K562 (cell line): ENCODE results near the gene TLR8. TPM values are rescaled to one million over a fixed set of nuclear protein-coding genes. Genes with fewer than 3 reads are reported as not detected.

Experiments used
- ATF7 ChIP-seq: fragments of 450-650 bp; IDR thresholded peaks from 2 replicates; pipeline ENCODE4 v1.7.1; 2014; ENCODE audit warnings: mild to moderate bottlenecking, moderate library complexity
- CREB3 ChIP-seq: fragments of 450-650 bp; conservative IDR thresholded peaks from 2 replicates; pipeline ENCODE4 v1.6.1; 2016; ENCODE audit warnings: missing genetic modification characterization, low read depth, mild to moderate bottlenecking, missing compliant biosample characterization, moderate library complexity
- E2F3 ChIP-seq: fragments of 250-450 bp; sonication (Bioruptor Pico); IDR thresholded peaks from 2 replicates; pipeline ENCODE4 v1.4.0; 2020; ENCODE audit warnings: mild to moderate bottlenecking
- FUS ChIP-seq: fragments of 200-400 bp; formaldehyde crosslinking; optimal IDR thresholded peaks from 2 replicates; pipeline ENCODE3; 2017; ENCODE audit warnings: low read depth, low read length
- GTF2B ChIP-seq: IDR thresholded peaks from 2 replicates; pipeline ENCODE4 v1.6.1; 2011; ENCODE audit not compliant: insufficient read length; ENCODE audit errors: extremely low read depth
- HIVEP1 ChIP-seq: fragments of 250-450 bp; sonication (Bioruptor Pico); IDR thresholded peaks from 2 replicates; pipeline ENCODE4 v1.4.0; 2020; ENCODE audit warnings: mild to moderate bottlenecking
- HLTF ChIP-seq: fragments of 450-650 bp; IDR thresholded peaks from 2 replicates; pipeline ENCODE4 v1.6.1; 2016
- MGA ChIP-seq: fragments of 450-650 bp; IDR thresholded peaks from 2 replicates; pipeline ENCODE4 v1.6.1; 2016; ENCODE audit warnings: mild to moderate bottlenecking, moderate library complexity
- MTA2 ChIP-seq: fragments of 450-650 bp; IDR thresholded peaks from 2 replicates; pipeline ENCODE4 v1.6.1; 2016; ENCODE audit warnings: low read depth
- PREB ChIP-seq: sonication (generic); formaldehyde crosslinking; IDR thresholded peaks from 2 replicates; pipeline ENCODE4 v1.8.1; 2023; ENCODE audit warnings: mild to moderate bottlenecking, missing genetic modification reagents
- ZNF444 ChIP-seq: fragments of 250-450 bp; sonication (Bioruptor Pico); IDR thresholded peaks from 2 replicates; pipeline ENCODE4 v1.4.0; 2020; ENCODE audit warnings: mild to moderate bottlenecking, moderate library complexity
- ZNF586 ChIP-seq: fragments of 450-650 bp; formaldehyde crosslinking; conservative IDR thresholded peaks from 2 replicates; pipeline ENCODE4 v1.4.0; 2020; ENCODE audit warnings: mild to moderate bottlenecking, moderate library complexity
- ZNF696 ChIP-seq: fragments of 250-450 bp; sonication (Bioruptor Pico); conservative IDR thresholded peaks from 2 replicates; pipeline ENCODE4 v1.4.0; 2020; ENCODE audit warnings: mild to moderate bottlenecking, moderate library complexity
- polyA plus RNA-seq, 8 experiments: library from polyadenylated mRNA; depleted of rRNA in 4 of 8; stranded (reverse) in 5 of 8; unstranded in 3 of 8; fragments of >200 nt; fragmentation: Nextera tagmentation in 2 of 8; fragmentation: Illumina TruSeq in 1 of 8; extraction: Ambion mirVana in 2 of 8; extraction: Trizol in 1 of 8; gene quantifications; 2 replicates each; pipeline versions ENCODE4 v1.2.1 to v1.2.3, GENCODE V29; 2011 to 2014; ENCODE audit warnings: inconsistent platforms in 1 of 8, missing spikeins in 1 of 8
- total RNA-seq, 7 experiments: library from RNA; depleted of rRNA in 6 of 7; stranded (reverse); fragments of >200 nt in 6 of 7; fragmentation: Illumina TruSeq in 2 of 7; extraction: Trizol in 2 of 7; gene quantifications; 2 replicates each; pipeline versions ENCODE4 v1.2.1 to v1.2.3, GENCODE V29; 2011 to 2021; ENCODE audit warnings: low replicate concordance in 1 of 7

TLR8 gene
- total and polyA plus RNA-seq, 9 of the 15 experiments (the other 6 are each of a cell fraction or from before 2014, with no cell fraction given): not detected

- TF ChIP-seq MGA (peak; percentile 24), ZNF586 (CRISPR knock-in tag) (no peak), MTA2 (no peak), E2F3 (CRISPR knock-in tag) (no peak), ZNF444 (CRISPR knock-in tag) (no peak), CREB3 (tag) (0 out of 2 replicates have a peak, but pooled peaks have one; percentile 14), PREB (CRISPR knock-in tag) (no peak), ATF7 (0 out of 2 replicates have a peak, but pooled peaks have one; percentile 20), FUS (no peak), HIVEP1 (CRISPR knock-in tag) (no peak), GTF2B (no peak), HLTF (no peak), ZNF696 (CRISPR knock-in tag) (no peak)
These were observed 58.9 kb downstream of the TLR8 start (continued) for GRCh38 chrX:12965131-12965940.
